Stomach smooth muscle (tissue), 2 donors: ENCODE results near the gene PLA2G4C.

Experiments
- H3K27ac ChIP-seq: one replicate; pipeline ENCODE4 v1.7.0; 2013; ENCODE audit warnings: mild to moderate bottlenecking, low read length, inconsistent platforms
- H3K27me3 ChIP-seq, 2 donors: one replicate each; pipeline ENCODE4 v1.7.0; 2013; ENCODE audit warnings: low read length in 2 of 2; ENCODE audit not compliant: insufficient read depth in 2 of 2, control insufficient read depth in 1 of 2
- H3K36me3 ChIP-seq, 2 donors: one replicate each; pipeline ENCODE4 v1.7.0; 2013; ENCODE audit warnings: low read length in 2 of 2; ENCODE audit not compliant: control insufficient read depth in 2 of 2, insufficient read depth in 2 of 2
- H3K4me1 ChIP-seq: one replicate; pipeline ENCODE4 v1.7.0; 2013; ENCODE audit warnings: low read length; ENCODE audit not compliant: control insufficient read depth, insufficient read depth
- H3K4me3 ChIP-seq, 2 donors: one replicate each; pipeline ENCODE4 v1.7.0; 2013; ENCODE audit warnings: low read length in 2 of 2
- H3K9ac ChIP-seq, 2 donors: one replicate each; pipeline ENCODE4 v1.7.0; 2013; ENCODE audit warnings: low read length in 2 of 2, mild to moderate bottlenecking in 1 of 2
- H3K9me3 ChIP-seq, 2 donors: one replicate each; pipeline ENCODE4 v1.7.0; 2013; ENCODE audit warnings: low read length in 2 of 2; ENCODE audit not compliant: control insufficient read depth in 2 of 2
- donor health status: healthy.
- donor health status: Pancreatic carcinoma.

Gene PLA2G4C

GRCh38 chr19:48133094-48133493, 22.5 kb upstream of the PLA2G4C start:
- Histone ChIP-seq H3K4me1 (no peaks in the 10 kb centered on the region), H3K27ac (no peak overlapping the region), H3K27me3 (no peaks in the 10 kb centered on the region), H3K9me3 (no peaks in the 10 kb centered on the region), H3K9ac (no peak overlapping the region), H3K36me3 (peaks cover 0 to 2% of the 10 kb centered on the region in 2 donors), H3K4me3 (no peak overlapping the region)

DNA sequence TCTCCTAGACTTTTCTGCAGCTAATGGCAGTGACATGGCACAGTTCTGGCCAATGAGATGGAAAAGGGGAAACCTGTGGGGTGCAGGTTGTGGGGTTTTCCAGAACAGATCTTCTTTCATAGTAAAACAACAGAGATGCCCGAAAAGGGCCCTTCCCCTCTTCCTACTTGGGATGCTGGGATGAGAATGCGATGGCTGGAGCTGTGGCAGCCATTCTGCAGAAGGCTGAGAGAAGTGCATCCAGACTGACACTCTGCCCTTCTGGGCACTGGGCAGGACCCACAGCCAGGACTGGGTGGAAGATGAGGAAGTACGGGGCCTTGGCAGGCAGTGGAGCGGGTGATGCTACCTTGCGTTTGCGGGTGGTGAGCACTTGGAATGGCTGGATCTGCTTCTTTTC, 16.9 kb upstream of the PLA2G4C start:
- no peaks in the 10 kb centered on the region for H3K27me3 ChIP-seq
- H3K9me3 ChIP-seq: no peaks in the 10 kb centered on the region
- no peak overlapping the region for H3K4me3 ChIP-seq
- H3K27ac ChIP-seq: no peak overlapping the region
- H3K4me1 ChIP-seq: no peaks in the 10 kb centered on the region
- H3K9ac ChIP-seq: no peak overlapping the region
- H3K36me3 ChIP-seq: peaks cover 3 to 7% of the 10 kb centered on the region in 2 donors

- Histone ChIP-seq H3K4me3 (no peak overlapping the region), H3K4me1 (peaks cover 4% of the 10 kb centered on the region), H3K27me3 (no peaks in the 10 kb centered on the region), H3K27ac (no peak overlapping the region), H3K36me3 (peaks cover 3 to 5% of the 10 kb centered on the region in 2 donors), H3K9ac (no peak overlapping the region), H3K9me3 (no peaks in the 10 kb centered on the region)
Measured at GRCh38 chr19:48123907-48124651, 13.5 kb upstream of the PLA2G4C start.

- Histone ChIP-seq H3K9me3 (no peaks in the 10 kb centered on the region), H3K36me3 (peaks cover 0 to under 1% of the 10 kb centered on the region in 2 donors), H3K4me3 (no peak overlapping the region), H3K4me1 (peaks cover 4% of the 10 kb centered on the region), H3K9ac (no peak overlapping the region), H3K27ac (no peak overlapping the region), H3K27me3 (no peaks in the 10 kb centered on the region)
Measured at GRCh38 chr19:48122421-48122820, 11.8 kb upstream of the PLA2G4C start.

- Histone ChIP-seq H3K4me3 (no peak overlapping the region), H3K9ac (no peak overlapping the region), H3K36me3 (no peaks in the 10 kb centered on the region), H3K4me1 (peaks cover 4% of the 10 kb centered on the region), H3K27ac (no peak overlapping the region), H3K27me3 (no peaks in the 10 kb centered on the region), H3K9me3 (no peaks in the 10 kb centered on the region)
Measured at GRCh38 chr19:48121909-48122371, 11.3 kb upstream of the PLA2G4C start.

GRCh38 chr19:48121066-48121465, 10.4 kb upstream of the PLA2G4C start:
- Histone ChIP-seq H3K27ac (no peak overlapping the region), H3K9me3 (no peaks in the 10 kb centered on the region), H3K36me3 (no peaks in the 10 kb centered on the region), H3K9ac (no peak overlapping the region), H3K4me1 (peaks cover 4% of the 10 kb centered on the region), H3K27me3 (no peaks in the 10 kb centered on the region), H3K4me3 (no peak overlapping the region)

- Histone ChIP-seq H3K27me3 (no peaks in the 10 kb centered on the region), H3K36me3 (no peaks in the 10 kb centered on the region), H3K9ac (no peak overlapping the region), H3K4me1 (peaks cover 4% of the 10 kb centered on the region), H3K4me3 (no peak overlapping the region), H3K27ac (no peak overlapping the region), H3K9me3 (no peaks in the 10 kb centered on the region)
Measured at GRCh38 chr19:48120505-48120904, 9.9 kb upstream of the PLA2G4C start.

DNA sequence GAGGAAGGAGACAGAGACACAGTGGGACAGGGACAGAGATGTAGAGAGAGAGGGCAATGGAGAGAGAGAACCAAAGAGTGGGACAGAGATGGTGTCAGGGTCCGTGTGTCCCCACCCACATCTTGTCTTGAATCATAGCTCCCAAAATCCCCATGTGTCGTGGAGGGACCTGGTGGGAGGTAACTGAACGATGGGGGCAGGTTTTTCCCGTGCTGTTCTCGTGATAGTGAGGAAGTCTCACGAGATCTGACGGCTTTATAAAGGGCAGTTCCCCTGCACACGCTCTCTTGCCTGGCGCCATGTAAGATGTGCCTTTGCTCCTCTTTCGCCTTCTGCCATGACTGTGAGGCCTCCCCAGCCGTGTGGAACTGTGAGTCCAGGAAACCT, 7.5 kb upstream of the PLA2G4C start:
- no peak overlapping the region for H3K9ac ChIP-seq
- H3K4me3 ChIP-seq: no peak overlapping the region
- H3K4me1 ChIP-seq: peaks cover 4% of the 10 kb centered on the region
- H3K36me3 ChIP-seq: no peaks in the 10 kb centered on the region
- H3K27me3 ChIP-seq: no peaks in the 10 kb centered on the region
- H3K9me3 ChIP-seq: no peaks in the 10 kb centered on the region
- no peak overlapping the region for H3K27ac ChIP-seq

- H3K4me1 ChIP-seq: peaks cover 4% of the 10 kb centered on the region
- no peaks in the 10 kb centered on the region for H3K36me3 ChIP-seq
- no peak overlapping the region for H3K4me3 ChIP-seq
- no peaks in the 10 kb centered on the region for H3K27me3 ChIP-seq
- H3K9ac ChIP-seq: no peak overlapping the region
- H3K27ac ChIP-seq: no peak overlapping the region
- H3K9me3 ChIP-seq: no peaks in the 10 kb centered on the region
Measured at GRCh38 chr19:48117515-48118130, 7.0 kb upstream of the PLA2G4C start.

GRCh38 chr19:48113190-48113917, 2.7 kb upstream of the PLA2G4C start:
- Histone ChIP-seq H3K27ac (no peak overlapping the region), H3K4me1 (peaks cover 18% of the 10 kb centered on the region), H3K36me3 (no peaks in the 10 kb centered on the region), H3K27me3 (no peaks in the 10 kb centered on the region), H3K9ac (no peak overlapping the region), H3K4me3 (no peak overlapping the region), H3K9me3 (no peaks in the 10 kb centered on the region)
